Mesenchymal stem cell (in vitro differentiated cells and primary cell): ENCODE measurements around the gene P4HA2.
A peak's percentile ranks its signal among the peaks of the same experiment; 100 is the strongest.

Experiments
- DNase-seq: peaks from one replicate; pipeline ENCODE4 v3.0.0-alpha.2; 2013
- H2AFZ ChIP-seq: one replicate; pipeline ENCODE4 v1.6.1; 2013; ENCODE audit warnings: low read depth, mild to moderate bottlenecking, control low read depth, inconsistent platforms, low read length, moderate library complexity
- H2AK5ac ChIP-seq: 2 replicates; pipeline ENCODE4 v1.6.1; 2013; ENCODE audit warnings: low read length, moderate library complexity, mild to moderate bottlenecking, inconsistent platforms; ENCODE audit not compliant: severe bottlenecking
- H2BK120ac ChIP-seq: one replicate; pipeline ENCODE4 v1.6.1; 2013; ENCODE audit warnings: low read depth, mild to moderate bottlenecking, inconsistent platforms, low read length, moderate library complexity
- H2BK12ac ChIP-seq, 2 experiments: one replicate each; pipeline ENCODE4 v1.6.1; 2013; ENCODE audit warnings: inconsistent platforms in 2 of 2, low read length in 2 of 2, mild to moderate bottlenecking in 2 of 2, moderate library complexity in 2 of 2, control low read depth in 1 of 2
- H2BK15ac ChIP-seq: one replicate; pipeline ENCODE4 v1.6.1; 2013; ENCODE audit warnings: mild to moderate bottlenecking, low read depth, inconsistent platforms; ENCODE audit not compliant: poor library complexity, severe bottlenecking
- H2BK5ac ChIP-seq: 2 replicates; pipeline ENCODE4 v1.6.1; 2013; ENCODE audit warnings: low read depth, mild to moderate bottlenecking, low read length, control low read depth, inconsistent platforms; ENCODE audit not compliant: poor library complexity, severe bottlenecking
- H3K14ac ChIP-seq, 2 experiments: one replicate each; pipeline ENCODE4 v1.6.1; 2013; ENCODE audit warnings: inconsistent platforms in 2 of 2, low read length in 2 of 2, control low read depth in 1 of 2, mild to moderate bottlenecking in 1 of 2, moderate library complexity in 1 of 2
- H3K18ac ChIP-seq, 2 experiments: one replicate each; pipeline ENCODE4 v1.6.1; 2013; ENCODE audit warnings: inconsistent platforms in 2 of 2, low read length in 2 of 2, control low read depth in 1 of 2, low read depth in 1 of 2, mild to moderate bottlenecking in 1 of 2
- H3K23ac ChIP-seq, 2 experiments: one replicate each; pipeline ENCODE4 v1.6.1; 2013; ENCODE audit warnings: inconsistent platforms in 2 of 2, low read length in 2 of 2, mild to moderate bottlenecking in 2 of 2, moderate library complexity in 2 of 2, control low read depth in 1 of 2
- H3K27ac ChIP-seq: 2 replicates; pipeline ENCODE4 v1.5.1; 2013; ENCODE audit warnings: mild to moderate bottlenecking, moderate library complexity, low read length, control low read depth, inconsistent platforms; ENCODE audit not compliant: poor library complexity, severe bottlenecking
- H3K27me3 ChIP-seq, 2 experiments: 2 replicates each; pipeline versions ENCODE4 v1.6.1 to v1.7.0; 2013; ENCODE audit warnings: low read length in 2 of 2, mild to moderate bottlenecking in 2 of 2, moderate library complexity in 2 of 2, control low read depth in 1 of 2, inconsistent platforms in 1 of 2; ENCODE audit not compliant: control insufficient read depth in 1 of 2, insufficient read depth in 1 of 2
- H3K36me3 ChIP-seq, 2 experiments: 2 replicates each; pipeline versions ENCODE4 v1.6.1 to v1.7.0; 2013; ENCODE audit warnings: low read length in 2 of 2, control low read depth in 1 of 2, inconsistent platforms in 1 of 2, low read depth in 1 of 2, mild to moderate bottlenecking in 1 of 2; ENCODE audit not compliant: insufficient read depth in 2 of 2, control insufficient read depth in 1 of 2
- H3K4ac ChIP-seq, 2 experiments: one replicate each; pipeline ENCODE4 v1.6.1; 2013; ENCODE audit warnings: inconsistent platforms in 2 of 2, low read length in 2 of 2, mild to moderate bottlenecking in 2 of 2, moderate library complexity in 2 of 2, control low read depth in 1 of 2, low read depth in 1 of 2
- H3K4me1 ChIP-seq: 2 replicates; pipeline ENCODE4 v1.6.1; 2013; ENCODE audit warnings: low read depth, low read length, control low read depth; ENCODE audit not compliant: control insufficient read depth, insufficient read depth
- H3K4me2 ChIP-seq: 2 replicates; pipeline ENCODE4 v1.6.1; 2013; ENCODE audit warnings: low read length, mild to moderate bottlenecking, inconsistent platforms; ENCODE audit not compliant: poor library complexity, severe bottlenecking
- H3K4me3 ChIP-seq, 2 experiments: 2 replicates each; pipeline versions ENCODE4 v1.5.1 to v1.7.0; 2013; ENCODE audit warnings: low read length in 2 of 2, mild to moderate bottlenecking in 2 of 2, control low read depth in 1 of 2, low read depth in 1 of 2; ENCODE audit not compliant: insufficient read depth in 1 of 2
- H3K79me1 ChIP-seq: replicated peaks from 2 replicates; pipeline ENCODE4 v1.6.1; 2013; ENCODE audit warnings: mild to moderate bottlenecking, control low read depth, low read length, inconsistent platforms; ENCODE audit not compliant: poor library complexity, severe bottlenecking
- H3K9ac ChIP-seq: 2 replicates; pipeline ENCODE4 v1.7.0; 2013; ENCODE audit warnings: mild to moderate bottlenecking, low read length, moderate library complexity
- H3K9me3 ChIP-seq: 2 replicates; pipeline ENCODE4 v1.7.0; 2013; ENCODE audit warnings: mild to moderate bottlenecking, low read length; ENCODE audit not compliant: control insufficient read depth
- H4K8ac ChIP-seq: one replicate; pipeline ENCODE4 v1.6.1; 2013; ENCODE audit warnings: inconsistent platforms, mild to moderate bottlenecking, low read length, moderate library complexity
- H4K91ac ChIP-seq: one replicate; pipeline ENCODE4 v1.6.1; 2013; ENCODE audit warnings: mild to moderate bottlenecking, low read length, inconsistent platforms
- WGBS: methylation state at CpG from one replicate; pipeline ENCODE4 v1.1.7; 2013; ENCODE audit warnings: mixed read lengths; 5-methylcytosine and 5-hydroxymethylcytosine counted together

The P4HA2 gene

GRCh38 chr5:132251220-132251725 is 23.6 kb upstream of the P4HA2 start:
- Histone ChIP-seq H3K4me2 (no peak overlapping the region), H3K23ac (peak overlapping the region in 1 of 2 experiments; percentile 28), H2BK15ac (no peak overlapping the region), H3K79me1 (no peaks in the 10 kb centered on the region), H2AFZ (no peak overlapping the region), H3K4me1 (peaks cover 4% of the 10 kb centered on the region), H3K27ac (no peak overlapping the region), H2AK5ac (no peak overlapping the region), H3K18ac (no peak overlapping the region), H3K27me3 (no peaks in the 10 kb centered on the region), H3K4ac (no peak overlapping the region), H4K91ac (peak overlapping the region; percentile 34), H2BK12ac (no peak overlapping the region), H3K36me3 (peaks cover 0 to 3% of the 10 kb centered on the region in 2 experiments), H2BK120ac (no peak overlapping the region), H2BK5ac (no peak overlapping the region), H4K8ac (no peak overlapping the region), H3K9ac (no peak overlapping the region), H3K9me3 (peaks cover 7% of the 10 kb centered on the region), H3K4me3 (no peak overlapping the region), H3K14ac (peak overlapping the region in 1 of 2 experiments; percentile 77)
- WGBS = 92% methylated on average over 10 of the region's 10 CpGs
- DNase-seq = no peak

DNA sequence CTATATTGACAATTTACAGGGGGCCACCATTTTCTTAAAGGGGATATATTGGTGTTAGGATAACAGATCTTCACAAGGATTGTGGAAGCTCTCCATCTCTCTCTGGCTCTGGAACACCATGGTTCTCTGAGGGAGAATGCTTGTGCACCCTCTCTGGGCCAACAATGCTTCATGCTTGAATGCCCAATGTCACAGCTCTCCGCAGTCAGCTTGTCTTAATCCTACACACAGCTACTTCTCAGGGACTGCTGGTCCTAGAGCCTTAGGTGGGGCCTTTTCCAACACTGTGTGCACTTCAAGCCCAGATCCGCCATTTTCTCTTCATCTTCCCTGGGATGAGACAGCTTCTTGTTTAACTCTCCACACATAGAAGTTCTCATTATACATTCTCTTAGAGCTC is 22.9 kb upstream of the P4HA2 start:
- no peak for DNase-seq
- no peak overlapping the region for H2BK15ac ChIP-seq
- H3K36me3 ChIP-seq = peaks cover 0 to 3% of the 10 kb centered on the region in 2 experiments
- no peak overlapping the region for H2BK120ac ChIP-seq
- H4K91ac ChIP-seq = no peak overlapping the region
- peaks cover 4% of the 10 kb centered on the region for H3K4me1 ChIP-seq
- H4K8ac ChIP-seq = no peak overlapping the region
- H3K23ac ChIP-seq = no peak overlapping the region
- H2BK5ac ChIP-seq = no peak overlapping the region
- no peak overlapping the region for H3K4me2 ChIP-seq
- H3K9me3 ChIP-seq = peaks cover 8% of the 10 kb centered on the region
- no peaks in the 10 kb centered on the region for H3K27me3 ChIP-seq
- H3K9ac ChIP-seq = no peak overlapping the region
- H3K14ac ChIP-seq = no peak overlapping the region
- no peak overlapping the region for H2AFZ ChIP-seq
- 94% methylated on average over 2 of the region's 2 CpGs for WGBS
- no peak overlapping the region for H2BK12ac ChIP-seq
- no peak overlapping the region for H3K27ac ChIP-seq
- H2AK5ac ChIP-seq = no peak overlapping the region
- no peak overlapping the region for H3K18ac ChIP-seq
- H3K4me3 ChIP-seq = no peak overlapping the region
- H3K4ac ChIP-seq = no peak overlapping the region
- no peaks in the 10 kb centered on the region for H3K79me1 ChIP-seq

DNA sequence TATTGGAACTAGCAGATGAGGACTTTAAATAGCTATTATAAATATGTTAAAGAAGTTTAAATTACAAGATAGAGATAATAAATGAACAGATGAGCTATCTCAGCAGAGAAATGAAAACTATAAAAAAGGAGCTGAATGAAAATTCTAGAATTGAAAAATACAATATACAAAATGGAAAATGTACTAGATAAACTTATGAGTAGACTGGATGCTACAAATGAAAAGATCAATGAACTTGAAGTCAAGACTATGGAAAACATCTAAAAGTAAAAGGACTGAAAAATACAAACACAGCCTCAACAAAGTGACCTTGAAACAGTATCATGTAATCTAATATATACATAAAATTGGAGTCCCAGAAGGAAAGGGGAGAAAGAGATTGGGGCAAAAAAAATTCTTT is 19.2 kb upstream of the P4HA2 start:
- Histone ChIP-seq H3K4me2 (no peak overlapping the region), H3K18ac (no peak overlapping the region), H2BK15ac (no peak overlapping the region), H4K8ac (no peak overlapping the region), H2AK5ac (no peak overlapping the region), H3K23ac (no peak overlapping the region), H2AFZ (no peak overlapping the region), H3K9ac (no peak overlapping the region), H3K4me1 (peaks cover 7% of the 10 kb centered on the region), H3K4ac (no peak overlapping the region), H3K9me3 (peaks cover 13% of the 10 kb centered on the region), H2BK12ac (no peak overlapping the region), H3K27ac (no peak overlapping the region), H4K91ac (no peak overlapping the region), H2BK120ac (no peak overlapping the region), H3K14ac (no peak overlapping the region), H2BK5ac (no peak overlapping the region), H3K27me3 (no peaks in the 10 kb centered on the region), H3K36me3 (peaks cover 0 to 3% of the 10 kb centered on the region in 2 experiments), H3K79me1 (no peaks in the 10 kb centered on the region), H3K4me3 (no peak overlapping the region)
- DNase-seq = no peak

DNA sequence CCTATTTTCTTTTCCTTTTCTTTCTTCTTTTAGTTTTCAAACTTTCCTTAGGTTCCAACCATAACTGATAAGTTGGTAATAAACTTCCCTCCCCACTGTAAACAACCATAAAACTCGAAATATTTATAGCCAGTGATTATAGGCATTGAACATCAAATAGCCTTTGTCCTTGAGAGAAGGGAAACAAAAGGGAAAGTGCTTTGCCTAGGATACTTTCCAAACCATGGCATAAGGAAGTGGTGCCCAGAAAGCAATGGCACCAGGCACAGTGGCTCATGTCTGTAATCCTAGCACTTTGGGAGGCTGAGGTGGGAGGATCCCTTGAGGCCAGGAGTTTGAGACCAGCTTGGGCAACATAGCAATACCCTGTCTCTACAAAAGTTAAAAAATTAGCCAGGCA is 17.9 kb upstream of the P4HA2 start:
- Histone ChIP-seq H3K4me2 (no peak overlapping the region), H3K18ac (no peak overlapping the region), H3K27ac (no peak overlapping the region), H3K36me3 (no peaks in the 10 kb centered on the region), H2BK120ac (no peak overlapping the region), H3K4me3 (no peak overlapping the region), H3K79me1 (no peaks in the 10 kb centered on the region), H4K8ac (no peak overlapping the region), H3K27me3 (no peaks in the 10 kb centered on the region), H3K9me3 (peaks cover 18% of the 10 kb centered on the region), H2BK15ac (no peak overlapping the region), H2AFZ (no peak overlapping the region), H2BK5ac (no peak overlapping the region), H3K23ac (no peak overlapping the region), H3K14ac (no peak overlapping the region), H3K4ac (no peak overlapping the region), H4K91ac (no peak overlapping the region), H2AK5ac (no peak overlapping the region), H3K9ac (no peak overlapping the region), H3K4me1 (peaks cover 3% of the 10 kb centered on the region), H2BK12ac (no peak overlapping the region)
- no peak for DNase-seq
- 70% methylated on average over 1 of the region's 1 CpG for WGBS
